Mammary epithelial cell (primary cell): Measurements from ENCODE around the gene PBX1.

Experiments
- EZH2 ChIP-seq: IDR thresholded peaks from 2 replicates; pipeline ENCODE4 v1.6.1; 2012; ENCODE audit warnings: low read length, inconsistent platforms, borderline replicate concordance
- TF ChIP-seq, protein P1 (sequence below), 2 donors: IDR thresholded peaks in 1 of 2; conservative IDR thresholded peaks in 1 of 2; 2 replicates each; pipeline ENCODE4 v1.5.1; 2011 to 2012; ENCODE audit warnings: inconsistent platforms in 2 of 2, low read length in 2 of 2, mild to moderate bottlenecking in 2 of 2, control low read depth in 1 of 2, low read depth in 1 of 2; ENCODE audit not compliant: insufficient read depth in 1 of 2; ENCODE audit errors: extremely low read depth in 1 of 2

DNA sequence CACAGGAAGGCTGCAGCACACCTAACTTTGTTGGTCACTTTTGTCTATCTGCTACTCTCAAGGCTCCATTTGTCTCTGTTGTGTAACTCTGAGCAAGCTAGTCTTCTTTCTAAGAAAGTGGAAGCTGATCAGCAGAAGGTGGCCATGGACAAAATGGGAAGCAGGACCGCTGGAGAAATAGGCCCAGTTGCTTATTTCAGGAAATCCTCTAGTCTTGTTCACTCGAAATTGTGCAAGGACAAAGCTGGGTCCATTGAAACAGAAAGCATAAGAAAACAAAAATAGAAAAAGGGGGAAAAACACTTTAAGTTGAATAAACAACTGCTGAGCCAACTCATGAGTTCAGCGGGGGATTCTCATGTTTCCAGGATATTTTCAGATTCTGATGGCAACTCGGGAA, 150.1 kb downstream of the PBX1 start:
- TF ChIP-seq, protein P1, sequence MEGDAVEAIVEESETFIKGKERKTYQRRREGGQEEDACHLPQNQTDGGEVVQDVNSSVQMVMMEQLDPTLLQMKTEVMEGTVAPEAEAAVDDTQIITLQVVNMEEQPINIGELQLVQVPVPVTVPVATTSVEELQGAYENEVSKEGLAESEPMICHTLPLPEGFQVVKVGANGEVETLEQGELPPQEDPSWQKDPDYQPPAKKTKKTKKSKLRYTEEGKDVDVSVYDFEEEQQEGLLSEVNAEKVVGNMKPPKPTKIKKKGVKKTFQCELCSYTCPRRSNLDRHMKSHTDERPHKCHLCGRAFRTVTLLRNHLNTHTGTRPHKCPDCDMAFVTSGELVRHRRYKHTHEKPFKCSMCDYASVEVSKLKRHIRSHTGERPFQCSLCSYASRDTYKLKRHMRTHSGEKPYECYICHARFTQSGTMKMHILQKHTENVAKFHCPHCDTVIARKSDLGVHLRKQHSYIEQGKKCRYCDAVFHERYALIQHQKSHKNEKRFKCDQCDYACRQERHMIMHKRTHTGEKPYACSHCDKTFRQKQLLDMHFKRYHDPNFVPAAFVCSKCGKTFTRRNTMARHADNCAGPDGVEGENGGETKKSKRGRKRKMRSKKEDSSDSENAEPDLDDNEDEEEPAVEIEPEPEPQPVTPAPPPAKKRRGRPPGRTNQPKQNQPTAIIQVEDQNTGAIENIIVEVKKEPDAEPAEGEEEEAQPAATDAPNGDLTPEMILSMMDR (conservative IDR thresholded peaks at IDR 0.05 in 1 of 2, IDR thresholded peaks at IDR 0.05 in 1 of 2; ENCODE audit: extremely low read depth in 1 of 2, insufficient read depth in 1 of 2, low read depth in 1 of 2, low read length in 2 of 2) = no peak
- no peak for TF ChIP-seq EZH2
